ENCODE measurements around the gene CCL11.

- TF ChIP-seq, protein P1, sequence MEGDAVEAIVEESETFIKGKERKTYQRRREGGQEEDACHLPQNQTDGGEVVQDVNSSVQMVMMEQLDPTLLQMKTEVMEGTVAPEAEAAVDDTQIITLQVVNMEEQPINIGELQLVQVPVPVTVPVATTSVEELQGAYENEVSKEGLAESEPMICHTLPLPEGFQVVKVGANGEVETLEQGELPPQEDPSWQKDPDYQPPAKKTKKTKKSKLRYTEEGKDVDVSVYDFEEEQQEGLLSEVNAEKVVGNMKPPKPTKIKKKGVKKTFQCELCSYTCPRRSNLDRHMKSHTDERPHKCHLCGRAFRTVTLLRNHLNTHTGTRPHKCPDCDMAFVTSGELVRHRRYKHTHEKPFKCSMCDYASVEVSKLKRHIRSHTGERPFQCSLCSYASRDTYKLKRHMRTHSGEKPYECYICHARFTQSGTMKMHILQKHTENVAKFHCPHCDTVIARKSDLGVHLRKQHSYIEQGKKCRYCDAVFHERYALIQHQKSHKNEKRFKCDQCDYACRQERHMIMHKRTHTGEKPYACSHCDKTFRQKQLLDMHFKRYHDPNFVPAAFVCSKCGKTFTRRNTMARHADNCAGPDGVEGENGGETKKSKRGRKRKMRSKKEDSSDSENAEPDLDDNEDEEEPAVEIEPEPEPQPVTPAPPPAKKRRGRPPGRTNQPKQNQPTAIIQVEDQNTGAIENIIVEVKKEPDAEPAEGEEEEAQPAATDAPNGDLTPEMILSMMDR (IDR thresholded peaks at IDR 0.05), result no peak
- TF ChIP-seq EP300 (IDR thresholded peaks at IDR 0.05) (no peak), POLR2AphosphoS5 (IDR thresholded peaks at IDR 0.05) (no peak)
Observed at GRCh38 chr17:34301986-34302385, 16.4 kb downstream of the CCL11 start.
